Lower lobe of right lung (tissue), 2 donors: ENCODE measurements around the gene ANKRD13A. TPM values are rescaled to one million over a fixed set of nuclear protein-coding genes. Genes with fewer than 3 reads are reported as not detected.
"Not testable (repeated sequence)": the region's sequence is repeated elsewhere in the genome, so short reads cannot be mapped to it uniquely, and the experiment has no call there.

Source experiments
- ATAC-seq, 2 donors: fragments of 200-7000 bp; cut with Tn5 transposase; one replicate each; pipeline ENCODE4 v1.9.1; 2020 to 2022; ENCODE audit warnings: mild to moderate bottlenecking in 2 of 2, moderate library complexity in 2 of 2
- DNase-seq: peaks from one replicate; pipeline ENCODE4 v3.0.0-alpha.2; 2020
- H3K27ac ChIP-seq: fragments of 200-600 bp; one replicate; pipeline ENCODE4 v1.8.0; 2022
- H3K27me3 ChIP-seq: fragments of 200-600 bp; one replicate; pipeline ENCODE4 v1.8.0; 2022; ENCODE audit warnings: low read depth
- H3K36me3 ChIP-seq: fragments of 200-600 bp; one replicate; pipeline ENCODE4 v1.8.0; 2022; ENCODE audit warnings: mild to moderate bottlenecking
- H3K4me1 ChIP-seq: fragments of 200-600 bp; one replicate; pipeline ENCODE4 v1.8.0; 2022
- H3K4me3 ChIP-seq: fragments of 200-600 bp; one replicate; pipeline ENCODE4 v1.8.0; 2022; ENCODE audit warnings: mild to moderate bottlenecking
- H3K9me3 ChIP-seq: fragments of 200-600 bp; one replicate; pipeline ENCODE4 v1.8.0; 2022
- intact Hi-C: fragments of 100-400 bp; cut with DNase I; formaldehyde crosslinking; loops from one replicate; pipeline ENCODE4 v1.11.0; 2022
- total RNA-seq: library from RNA; stranded (reverse); fragmentation: NEBNext Ultra II Directional; extraction: Animal tissue kit (Norgen Biotek cat#: 25700); gene quantifications from one replicate; pipeline ENCODE4 v1.2.1, GENCODE V29; 2021
- TF ChIP-seq, protein P1 (sequence below): fragments of 200-600 bp; IDR thresholded peaks from one replicate; pipeline ENCODE4 v1.8.0; 2022; ENCODE audit warnings: antibody characterized with exemption, mild to moderate bottlenecking
- donor health status: DM: no; HTN: yes; CAD: no; lungs with severe emphysema.

Gene ANKRD13A
- total RNA-seq, 1 donor from 2014 or later, result 62.5 TPM

DNA sequence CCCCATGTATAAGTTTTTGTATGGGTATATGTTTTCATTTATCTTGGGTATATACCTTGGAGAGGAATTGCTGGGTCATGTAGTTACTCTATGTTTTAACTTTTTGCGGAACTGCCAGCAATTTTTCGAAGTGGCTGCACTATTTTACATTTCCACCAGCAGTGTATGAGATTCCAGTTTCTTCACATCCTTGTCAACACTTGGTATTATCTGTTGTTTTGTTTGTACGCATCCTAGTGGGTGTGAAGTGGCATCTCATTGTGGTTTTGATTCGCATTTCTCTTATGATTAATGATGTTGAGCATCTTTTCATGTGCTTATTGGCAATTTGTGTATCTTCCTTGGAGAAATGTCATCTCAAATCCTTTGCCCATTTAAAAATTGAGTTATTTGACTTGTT is 6.9 kb downstream of the ANKRD13A start:
- Histone ChIP-seq H3K27ac (no peak overlapping the region), H3K9me3 (no peaks in the 10 kb centered on the region), H3K36me3 (no peaks in the 10 kb centered on the region), H3K4me1 (peaks cover 33% of the 10 kb centered on the region), H3K4me3 (no peak overlapping the region), H3K27me3 (no peaks in the 10 kb centered on the region)
- DNase-seq (no peak), ATAC-seq (no peak)
- intact Hi-C loops, result no loop called here
- TF ChIP-seq, protein P1, sequence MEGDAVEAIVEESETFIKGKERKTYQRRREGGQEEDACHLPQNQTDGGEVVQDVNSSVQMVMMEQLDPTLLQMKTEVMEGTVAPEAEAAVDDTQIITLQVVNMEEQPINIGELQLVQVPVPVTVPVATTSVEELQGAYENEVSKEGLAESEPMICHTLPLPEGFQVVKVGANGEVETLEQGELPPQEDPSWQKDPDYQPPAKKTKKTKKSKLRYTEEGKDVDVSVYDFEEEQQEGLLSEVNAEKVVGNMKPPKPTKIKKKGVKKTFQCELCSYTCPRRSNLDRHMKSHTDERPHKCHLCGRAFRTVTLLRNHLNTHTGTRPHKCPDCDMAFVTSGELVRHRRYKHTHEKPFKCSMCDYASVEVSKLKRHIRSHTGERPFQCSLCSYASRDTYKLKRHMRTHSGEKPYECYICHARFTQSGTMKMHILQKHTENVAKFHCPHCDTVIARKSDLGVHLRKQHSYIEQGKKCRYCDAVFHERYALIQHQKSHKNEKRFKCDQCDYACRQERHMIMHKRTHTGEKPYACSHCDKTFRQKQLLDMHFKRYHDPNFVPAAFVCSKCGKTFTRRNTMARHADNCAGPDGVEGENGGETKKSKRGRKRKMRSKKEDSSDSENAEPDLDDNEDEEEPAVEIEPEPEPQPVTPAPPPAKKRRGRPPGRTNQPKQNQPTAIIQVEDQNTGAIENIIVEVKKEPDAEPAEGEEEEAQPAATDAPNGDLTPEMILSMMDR, result no peak

DNA sequence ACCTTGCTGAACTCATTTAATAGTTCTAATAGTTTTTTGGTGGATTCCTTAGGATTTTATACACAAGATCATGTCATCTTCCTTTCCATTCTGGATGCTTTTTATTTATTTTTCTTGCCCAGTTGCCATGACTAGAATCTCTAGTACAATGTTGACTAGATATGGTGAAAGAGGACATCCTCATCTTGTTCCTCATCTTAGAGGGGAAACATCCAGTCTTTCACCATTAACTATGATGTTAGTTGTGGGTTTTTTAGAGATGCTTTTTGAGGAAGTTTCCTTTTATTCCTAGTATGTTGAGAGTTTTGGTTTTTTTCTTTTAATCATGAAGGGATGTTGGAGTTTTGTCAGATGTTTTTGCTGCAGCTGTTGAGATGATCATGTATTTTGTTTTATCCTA is 8.7 kb downstream of the ANKRD13A start:
- Histone ChIP-seq H3K9me3 (no peaks in the 10 kb centered on the region), H3K36me3 (peaks cover 2% of the 10 kb centered on the region), H3K27me3 (no peaks in the 10 kb centered on the region), H3K4me1 (peaks cover 29% of the 10 kb centered on the region), H3K4me3 (no peak overlapping the region), H3K27ac (no peak overlapping the region)
- DNase-seq (no peak), ATAC-seq (peak in 1 of 2 donors; percentile 57)
- TF ChIP-seq, protein P1, result no peak
- intact Hi-C loops, result no loop called here

DNA sequence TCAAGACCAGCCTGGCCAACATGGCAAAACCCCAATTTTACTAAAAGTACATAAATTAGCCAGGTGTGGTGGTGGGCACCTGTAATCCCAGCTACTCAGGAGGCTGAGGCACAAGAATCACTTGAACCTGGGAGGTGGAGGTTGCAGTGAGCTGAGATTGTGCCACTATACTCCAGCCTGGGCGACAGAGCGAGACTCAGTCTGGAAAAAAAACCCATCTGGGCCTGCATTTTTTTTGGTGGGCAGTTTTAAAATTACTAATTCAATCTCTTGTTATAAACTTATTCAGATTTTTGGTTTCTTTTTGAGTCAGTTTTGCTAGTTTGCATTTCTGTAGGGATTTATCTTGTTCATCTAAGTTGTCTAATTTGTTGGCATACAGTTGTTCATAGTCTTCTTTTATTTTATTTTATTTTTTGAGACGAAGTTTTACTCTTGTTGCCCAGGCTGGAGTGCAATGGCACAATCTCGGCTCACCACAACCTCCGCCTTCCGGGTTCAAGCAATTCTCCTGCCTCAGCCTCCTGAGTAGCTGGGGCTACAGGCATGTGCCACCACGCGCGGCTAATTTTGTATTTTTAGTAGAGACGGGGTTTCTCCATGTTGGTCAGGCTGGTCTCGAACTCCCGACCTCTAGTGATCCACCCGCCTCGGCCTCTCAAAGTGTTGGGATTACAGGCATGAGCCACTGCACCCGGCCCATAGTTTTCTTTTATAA is 9.6 kb downstream of the ANKRD13A start:
- H3K4me3 ChIP-seq, H3K27ac ChIP-seq, H3K9me3 ChIP-seq, ATAC-seq, DNase-seq, intact Hi-C loops, H3K27me3 ChIP-seq: not testable (repeated sequence)
- Histone ChIP-seq H3K4me1 (peaks cover 20% of the 10 kb centered on the region), H3K36me3 (peaks cover 12% of the 10 kb centered on the region)

DNA sequence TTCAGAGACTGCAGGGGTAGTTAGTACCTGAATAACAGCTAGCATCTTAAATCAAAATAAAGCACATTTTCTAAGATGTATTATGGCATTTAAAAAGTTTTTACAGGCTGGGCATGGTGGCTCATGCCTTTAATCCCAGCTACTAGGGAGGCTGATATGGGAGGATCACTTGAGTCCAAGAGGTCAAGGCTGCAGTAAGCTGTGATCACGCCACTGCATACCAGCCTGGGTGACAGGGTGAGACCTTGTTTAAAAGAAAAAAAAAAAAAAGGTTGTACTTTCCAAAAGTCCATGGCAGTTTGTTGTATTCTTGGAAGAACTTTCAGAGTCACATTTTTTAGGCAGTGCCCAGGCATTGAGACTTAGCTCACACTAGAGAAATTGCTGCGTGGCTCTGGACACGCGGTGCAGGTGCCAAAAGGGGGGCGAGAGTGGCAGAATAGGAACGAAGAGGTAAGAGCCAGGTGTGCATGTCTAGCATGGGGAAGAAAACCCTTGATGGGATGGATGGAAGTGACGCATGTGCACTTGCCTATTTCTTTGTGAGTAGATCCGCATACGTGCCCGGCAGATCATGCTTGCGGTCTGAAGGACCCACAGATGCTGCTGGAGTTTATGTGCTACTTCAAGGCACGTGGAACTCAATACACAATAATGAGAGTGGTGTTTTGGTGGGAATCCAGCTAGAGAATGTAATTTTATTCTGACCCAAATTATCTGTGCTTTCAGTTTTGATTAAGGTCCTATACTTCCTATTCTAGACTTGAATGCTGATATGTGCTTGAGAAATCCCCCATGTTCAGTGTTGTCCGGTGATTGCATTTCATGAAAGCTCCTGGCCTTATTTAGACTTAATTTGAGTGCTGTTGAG is 11.9 kb downstream of the ANKRD13A start:
- H3K27ac ChIP-seq, result no peak overlapping the region
- intact Hi-C loops, result no loop called here
- H3K27me3 ChIP-seq, result no peaks in the 10 kb centered on the region

DNA sequence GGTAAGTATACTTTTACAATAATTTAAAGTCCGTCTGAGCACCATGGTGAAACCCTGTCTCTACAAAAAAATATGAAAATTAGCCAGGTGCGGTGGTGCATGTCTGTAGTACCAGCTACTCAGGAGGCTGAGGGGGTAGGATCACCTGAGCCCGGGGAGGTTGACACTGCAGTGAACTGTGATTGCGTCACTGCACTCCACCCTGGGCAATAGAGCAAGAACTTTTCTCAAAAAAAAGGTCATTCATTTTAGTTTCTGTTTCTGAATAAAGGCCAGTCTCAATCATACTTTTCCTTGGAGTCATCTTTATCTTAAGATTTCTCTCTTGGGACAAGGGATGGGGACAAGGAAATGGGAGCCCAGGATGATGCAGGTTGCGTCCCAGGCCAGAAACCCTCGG is 12.9 kb downstream of the ANKRD13A start:
- intact Hi-C loops, result no loop called here
- no peak overlapping the region for H3K4me3 ChIP-seq
- H3K27ac ChIP-seq, result no peak overlapping the region
- DNase-seq (peak; percentile 75), ATAC-seq (peak; percentile 79 to 88)
- no peaks in the 10 kb centered on the region for H3K9me3 ChIP-seq
- TF ChIP-seq, protein P1, result no peak
- peaks cover 44% of the 10 kb centered on the region for H3K36me3 ChIP-seq
- H3K4me1 ChIP-seq, result peaks cover 20% of the 10 kb centered on the region
- no peaks in the 10 kb centered on the region for H3K27me3 ChIP-seq

More for the DNA sequence above, 11.9 kb downstream of the ANKRD13A start:
- ATAC-seq, result peak; percentile 22 to 28
- Histone ChIP-seq H3K4me3 (no peak overlapping the region), H3K9me3 (no peaks in the 10 kb centered on the region), H3K36me3 (peaks cover 34% of the 10 kb centered on the region), H3K4me1 (peaks cover 20% of the 10 kb centered on the region)
- TF ChIP-seq, protein P1, result no peak
- no peak for DNase-seq

DNA sequence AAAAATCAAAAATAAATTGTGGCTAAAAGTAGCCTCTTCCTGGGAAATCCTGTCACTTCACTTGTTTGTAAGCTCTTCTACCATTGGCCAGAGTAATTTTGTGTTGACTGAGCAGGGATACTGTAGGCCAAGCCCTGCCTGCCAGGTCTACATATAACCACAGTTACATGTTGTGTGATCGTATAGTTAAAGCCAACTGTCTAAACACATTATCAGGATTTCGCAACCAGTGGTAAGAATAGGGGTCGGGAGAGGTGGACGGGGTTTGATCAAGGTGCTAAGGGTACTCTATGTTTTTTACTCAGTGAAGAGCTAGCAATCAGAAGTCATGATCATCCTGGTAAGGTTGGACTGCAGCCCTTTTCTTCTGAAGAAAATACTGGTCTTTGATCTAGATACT is 13.4 kb downstream of the ANKRD13A start:
- H3K27ac ChIP-seq, result no peak overlapping the region

More for the DNA sequence above, 13.4 kb downstream of the ANKRD13A start:
- peaks cover 49% of the 10 kb centered on the region for H3K36me3 ChIP-seq
- no peaks in the 10 kb centered on the region for H3K9me3 ChIP-seq
- H3K27me3 ChIP-seq, result no peaks in the 10 kb centered on the region
- ATAC-seq (no peak), DNase-seq (no peak)
- no peak overlapping the region for H3K4me3 ChIP-seq
- H3K4me1 ChIP-seq, result peaks cover 20% of the 10 kb centered on the region
- TF ChIP-seq, protein P1, result no peak
- intact Hi-C loops, result no loop called here
